Measurements from ENCODE around the gene UBALD2. TPM values are rescaled to one million over a fixed set of nuclear protein-coding genes. Genes with fewer than 3 reads are reported as not detected.

UBALD2 gene
- total and polyA plus RNA-seq, 2 donors (not counting 1 experiment from before 2014, with no cell fraction given): 4.1 to 7.3 TPM

DNA sequence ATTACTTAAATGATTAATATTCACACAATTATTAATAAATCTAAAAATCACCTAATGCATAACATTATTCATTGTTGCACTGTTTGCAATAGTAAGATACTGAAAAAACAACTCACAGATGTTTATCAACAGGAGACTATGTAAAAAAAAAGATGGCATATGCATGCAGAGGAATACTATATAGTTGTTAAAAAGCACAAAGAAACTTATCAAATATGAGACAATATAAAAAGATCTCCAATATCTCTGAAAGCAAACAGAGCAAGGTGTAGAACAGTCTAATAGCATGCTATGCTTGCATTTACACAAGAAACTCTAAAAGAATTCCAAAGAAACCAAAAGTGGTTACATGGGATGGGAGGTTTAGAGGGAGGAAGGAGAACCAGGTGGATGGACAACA lies 28.5 kb upstream of the UBALD2 start:
- no peak overlapping the region for H3K4me3 ChIP-seq (replicated peaks in 1 of 4; ENCODE audit: control extremely low read depth in 1 of 4, insufficient read depth in 1 of 4, low read depth in 3 of 4, low read length in 4 of 4)
- no peaks in the 10 kb centered on the region for H3K9me3 ChIP-seq (ENCODE audit: control insufficient read depth, insufficient read depth, low read depth, low read length)
- no peak for DNase-seq (ENCODE audit: low read depth in 2 of 2)
- H3K9ac ChIP-seq (ENCODE audit: insufficient read depth, low read length): no peak overlapping the region
- H3K79me2 ChIP-seq (ENCODE audit: control insufficient read depth, insufficient read depth, low read length): no peaks in the 10 kb centered on the region
- H3K27ac ChIP-seq (ENCODE audit: insufficient read depth, low read length): no peak overlapping the region
- no peaks in the 10 kb centered on the region for H4K20me1 ChIP-seq (ENCODE audit: control insufficient read depth, extremely low read depth, insufficient read depth, low read length)
- peaks cover 2% of the 10 kb centered on the region for H3K4me1 ChIP-seq (ENCODE audit: control insufficient read depth, extremely low read depth, insufficient read depth, low read length)
- no peak overlapping the region for H2AFZ ChIP-seq (ENCODE audit: low read length)
- TF ChIP-seq EZH2 (IDR thresholded peaks at IDR 0.05; ENCODE audit: low read length, missing control alignments) (no peak), CTCF (conservative IDR thresholded peaks at IDR 0.05 in 1 of 2, IDR thresholded peaks at IDR 0.05 in 1 of 2; ENCODE audit: low read depth in 1 of 2, low read length in 2 of 2) (no peak)
- no peaks in the 10 kb centered on the region for H3K36me3 ChIP-seq (ENCODE audit: control insufficient read depth, insufficient read depth, low read length)
- H3K27me3 ChIP-seq (ENCODE audit: control insufficient read depth, insufficient read depth, low read length): peaks cover 7% of the 10 kb centered on the region
- H3K4me2 ChIP-seq (ENCODE audit: extremely low read depth, insufficient read depth, low read length): no peak overlapping the region

- Histone ChIP-seq H3K4me2 (ENCODE audit: extremely low read depth, insufficient read depth, low read length) (no peak overlapping the region), H3K79me2 (ENCODE audit: control insufficient read depth, insufficient read depth, low read length) (no peaks in the 10 kb centered on the region), H3K36me3 (ENCODE audit: control insufficient read depth, insufficient read depth, low read length) (no peaks in the 10 kb centered on the region), H2AFZ (ENCODE audit: low read length) (no peak overlapping the region), H3K9me3 (ENCODE audit: control insufficient read depth, insufficient read depth, low read depth, low read length) (no peaks in the 10 kb centered on the region), H4K20me1 (ENCODE audit: control insufficient read depth, extremely low read depth, insufficient read depth, low read length) (no peaks in the 10 kb centered on the region), H3K27me3 (ENCODE audit: control insufficient read depth, insufficient read depth, low read length) (peaks cover 7% of the 10 kb centered on the region), H3K27ac (ENCODE audit: insufficient read depth, low read length) (no peak overlapping the region), H3K9ac (ENCODE audit: insufficient read depth, low read length) (no peak overlapping the region), H3K4me3 (replicated peaks in 1 of 4; ENCODE audit: control extremely low read depth in 1 of 4, insufficient read depth in 1 of 4, low read depth in 3 of 4, low read length in 4 of 4) (no peak overlapping the region), H3K4me1 (ENCODE audit: control insufficient read depth, extremely low read depth, insufficient read depth, low read length) (no peaks in the 10 kb centered on the region)
- TF ChIP-seq EZH2 (IDR thresholded peaks at IDR 0.05; ENCODE audit: low read length, missing control alignments) (no peak), CTCF (conservative IDR thresholded peaks at IDR 0.05 in 1 of 2, IDR thresholded peaks at IDR 0.05 in 1 of 2; ENCODE audit: low read depth in 1 of 2, low read length in 2 of 2) (no peak)
- no peak for DNase-seq (ENCODE audit: low read depth in 2 of 2)
Observed at GRCh38 chr17:76237859-76238313, 27.3 kb upstream of the UBALD2 start.

GRCh38 chr17:76238847-76239537 lies 26.2 kb upstream of the UBALD2 start:
- no peak overlapping the region for H2AFZ ChIP-seq (ENCODE audit: low read length)
- H3K4me2 ChIP-seq (ENCODE audit: extremely low read depth, insufficient read depth, low read length): no peak overlapping the region
- H3K79me2 ChIP-seq (ENCODE audit: control insufficient read depth, insufficient read depth, low read length): no peaks in the 10 kb centered on the region
- H3K9me3 ChIP-seq (ENCODE audit: control insufficient read depth, insufficient read depth, low read depth, low read length): no peaks in the 10 kb centered on the region
- no peaks in the 10 kb centered on the region for H4K20me1 ChIP-seq (ENCODE audit: control insufficient read depth, extremely low read depth, insufficient read depth, low read length)
- TF ChIP-seq EZH2 (IDR thresholded peaks at IDR 0.05; ENCODE audit: low read length, missing control alignments): peak; percentile 76
- no peak for TF ChIP-seq CTCF (conservative IDR thresholded peaks at IDR 0.05 in 1 of 2, IDR thresholded peaks at IDR 0.05 in 1 of 2; ENCODE audit: low read depth in 1 of 2, low read length in 2 of 2)
- H3K4me3 ChIP-seq (replicated peaks in 1 of 4; ENCODE audit: control extremely low read depth in 1 of 4, insufficient read depth in 1 of 4, low read depth in 3 of 4, low read length in 4 of 4): no peak overlapping the region
- no peak overlapping the region for H3K27ac ChIP-seq (ENCODE audit: insufficient read depth, low read length)
- no peak for DNase-seq (ENCODE audit: low read depth in 2 of 2)
- no peak overlapping the region for H3K9ac ChIP-seq (ENCODE audit: insufficient read depth, low read length)
- H3K27me3 ChIP-seq (ENCODE audit: control insufficient read depth, insufficient read depth, low read length): peaks cover 9% of the 10 kb centered on the region
- H3K36me3 ChIP-seq (ENCODE audit: control insufficient read depth, insufficient read depth, low read length): no peaks in the 10 kb centered on the region
- no peaks in the 10 kb centered on the region for H3K4me1 ChIP-seq (ENCODE audit: control insufficient read depth, extremely low read depth, insufficient read depth, low read length)
